HAP-1 (cell line): ENCODE data around the gene NFIA.

Source experiments
- DNase-seq, 2 experiments: peaks; one replicate each; pipeline ENCODE4 v3.0.0-alpha.2; 2016 to 2020; ENCODE audit warnings: low spot score in 2 of 2
- H3K27me3 ChIP-seq: fragments of 250-450 bp; sonication (Bioruptor Pico); 2 replicates; pipeline ENCODE4 v1.5.1; 2020; ENCODE audit warnings: low read depth, mild to moderate bottlenecking, moderate library complexity
- H3K36me3 ChIP-seq: fragments of 250-450 bp; sonication (Bioruptor Pico); replicated peaks from 2 replicates; pipeline ENCODE4 v1.5.1; 2020; ENCODE audit warnings: mild to moderate bottlenecking
- H3K4me1 ChIP-seq: fragments of 250-450 bp; sonication (Bioruptor Pico); 2 replicates; pipeline ENCODE4 v1.5.1; 2020; ENCODE audit warnings: mild to moderate bottlenecking
- H3K4me3 ChIP-seq: fragments of 250-450 bp; sonication (Bioruptor Pico); 2 replicates; pipeline ENCODE4 v1.5.1; 2020; ENCODE audit warnings: mild to moderate bottlenecking, moderate library complexity
- H3K9me3 ChIP-seq: fragments of 250-450 bp; sonication (Bioruptor Pico); 2 replicates; pipeline ENCODE4 v1.5.1; 2020; ENCODE audit warnings: mild to moderate bottlenecking, moderate library complexity
- in situ Hi-C: fragments of 300-500 bp; cut with MboI; formaldehyde crosslinking; loops from 3 replicates; pipeline ENCODE4 v1.14.3; 2020; ENCODE audit warnings: low sequenced_read_pairs, inconsistent platforms, mixed read lengths

Gene NFIA

DNA sequence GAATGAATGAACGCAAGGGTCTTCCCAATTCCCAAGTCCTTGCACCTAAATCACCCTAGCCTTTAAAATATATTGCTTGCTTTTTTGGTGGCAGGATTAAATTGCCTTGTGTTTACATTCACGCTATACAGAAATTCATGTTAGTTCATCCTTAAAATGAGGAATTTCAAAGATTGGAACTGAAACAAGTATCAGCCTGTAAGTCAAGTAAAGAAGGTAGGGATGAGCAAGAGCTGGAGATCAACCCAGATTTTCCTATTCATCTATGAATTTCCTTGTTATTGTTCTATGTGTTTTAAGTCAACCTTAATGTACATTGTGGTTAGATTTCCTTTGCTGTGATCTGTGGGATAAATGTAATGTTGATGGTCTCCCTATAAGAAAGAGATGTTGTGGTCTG, 248.2 kb downstream of the NFIA start:
- Histone ChIP-seq H3K4me3 (no peak overlapping the region), H3K4me1 (peaks cover 6% of the 10 kb centered on the region), H3K36me3 (no peaks in the 10 kb centered on the region), H3K27me3 (no peaks in the 10 kb centered on the region), H3K9me3 (no peaks in the 10 kb centered on the region)
- in situ Hi-C loops = loop anchor here (25.0 kb wide), 1 partner anchor 268 kb away; no protein-coding TSS in a partner anchor
- DNase-seq = no peak

DNA sequence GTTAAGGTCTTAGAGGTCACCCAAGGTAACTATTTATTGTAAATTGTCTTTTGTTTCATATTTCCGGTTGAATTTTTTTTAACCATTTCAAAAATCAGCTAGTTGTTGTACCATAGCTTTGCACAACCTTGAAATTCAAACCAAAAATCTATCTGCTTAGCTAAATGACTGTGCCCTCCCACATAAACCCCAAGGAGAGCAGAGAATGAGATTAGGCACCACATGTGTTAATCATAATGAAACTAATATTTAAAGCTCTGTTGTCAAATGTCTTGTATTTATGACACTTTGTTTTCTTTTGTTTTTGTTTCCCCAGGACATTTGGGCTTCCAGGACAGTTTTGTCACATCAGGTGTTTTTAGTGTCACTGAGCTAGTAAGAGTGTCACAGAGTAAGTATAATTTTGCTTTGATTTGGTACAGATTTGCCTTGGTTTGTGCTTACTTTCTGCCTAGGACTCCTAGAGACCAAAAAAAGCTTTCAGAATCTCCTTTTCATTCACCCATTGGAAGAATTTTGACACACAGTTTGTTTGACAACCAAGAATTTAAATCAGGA, 249.9 kb downstream of the NFIA start:
- in situ Hi-C loops = loop anchor here (25.0 kb wide), 1 partner anchor 270 kb away; no protein-coding TSS in a partner anchor
- no peaks in the 10 kb centered on the region for H3K36me3 ChIP-seq
- peaks cover 9% of the 10 kb centered on the region for H3K4me1 ChIP-seq
- H3K4me3 ChIP-seq = no peak overlapping the region
- no peak for DNase-seq
- no peaks in the 10 kb centered on the region for H3K9me3 ChIP-seq
- no peaks in the 10 kb centered on the region for H3K27me3 ChIP-seq

DNA sequence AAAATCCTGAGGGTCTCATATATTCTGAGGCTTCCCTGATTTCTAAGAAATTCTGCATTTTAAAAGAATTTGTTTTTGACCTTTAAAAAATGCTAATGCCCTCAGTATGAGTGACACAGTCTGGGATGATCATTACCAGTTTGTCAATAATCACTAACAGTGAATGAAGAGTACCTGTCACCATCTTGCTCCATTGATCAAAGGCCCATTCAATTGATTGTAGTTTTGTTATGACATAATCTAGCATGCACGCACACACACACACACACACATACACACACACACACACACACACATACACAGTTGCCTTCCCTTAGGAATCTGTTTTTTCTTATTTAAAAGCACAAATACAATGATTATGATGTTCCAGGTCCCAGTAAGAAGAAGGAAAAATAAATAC, 250.4 kb downstream of the NFIA start:
- Histone ChIP-seq H3K4me3 (no peak overlapping the region), H3K36me3 (no peaks in the 10 kb centered on the region), H3K27me3 (no peaks in the 10 kb centered on the region), H3K4me1 (peaks cover 15% of the 10 kb centered on the region), H3K9me3 (no peaks in the 10 kb centered on the region)
- in situ Hi-C loops = loop anchor here (25.0 kb wide), 1 partner anchor 270 kb away; no protein-coding TSS in a partner anchor
- DNase-seq = no peak

DNA sequence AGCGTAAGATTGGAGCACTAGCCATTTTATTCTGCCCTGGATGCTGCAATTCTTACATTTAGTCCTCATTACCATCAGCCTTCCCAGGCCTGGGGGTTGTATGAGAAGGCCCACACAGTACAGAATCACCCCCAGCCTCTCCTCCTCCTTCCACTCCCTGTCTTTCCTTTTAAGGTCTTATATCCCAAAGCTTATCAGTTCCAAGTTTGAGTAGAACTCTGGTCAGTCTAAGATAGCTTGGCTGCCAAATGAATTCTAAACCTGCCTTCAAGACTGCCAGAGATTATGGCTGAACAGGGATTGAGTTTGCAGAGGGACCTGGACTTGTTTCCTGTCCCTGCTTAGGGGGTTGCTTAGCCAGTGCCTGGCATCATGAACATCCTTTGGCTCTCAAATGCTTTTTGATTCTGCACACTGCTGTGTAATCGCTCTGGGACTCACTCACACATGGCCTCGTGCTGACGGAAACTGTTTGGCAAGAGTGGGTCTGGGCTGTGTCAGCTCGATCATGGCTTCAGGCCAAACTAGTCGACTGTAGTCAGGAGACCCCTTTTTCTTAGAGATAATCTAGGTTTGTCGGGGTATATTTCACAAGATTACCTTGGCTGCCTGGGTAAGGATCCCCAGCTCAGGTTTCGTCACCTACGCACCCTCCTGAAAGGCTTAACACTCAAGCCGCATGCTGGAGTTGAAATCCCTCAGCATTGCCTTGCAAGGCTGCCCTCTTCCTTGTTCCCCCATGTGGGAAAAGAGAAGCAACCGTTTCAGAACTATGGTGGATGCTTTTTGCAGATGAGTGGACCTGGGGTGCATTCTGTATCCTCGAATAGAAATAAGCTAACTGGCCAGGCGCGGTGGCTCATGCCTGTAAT, 252.6 kb downstream of the NFIA start:
- Histone ChIP-seq H3K4me3 (no peak overlapping the region), H3K9me3 (no peaks in the 10 kb centered on the region), H3K27me3 (no peaks in the 10 kb centered on the region), H3K36me3 (no peaks in the 10 kb centered on the region), H3K4me1 (peaks cover 30% of the 10 kb centered on the region)
- no peak for DNase-seq
- in situ Hi-C loops = loop anchor here (25.0 kb wide), 1 partner anchor 273 kb away; no protein-coding TSS in a partner anchor

DNA sequence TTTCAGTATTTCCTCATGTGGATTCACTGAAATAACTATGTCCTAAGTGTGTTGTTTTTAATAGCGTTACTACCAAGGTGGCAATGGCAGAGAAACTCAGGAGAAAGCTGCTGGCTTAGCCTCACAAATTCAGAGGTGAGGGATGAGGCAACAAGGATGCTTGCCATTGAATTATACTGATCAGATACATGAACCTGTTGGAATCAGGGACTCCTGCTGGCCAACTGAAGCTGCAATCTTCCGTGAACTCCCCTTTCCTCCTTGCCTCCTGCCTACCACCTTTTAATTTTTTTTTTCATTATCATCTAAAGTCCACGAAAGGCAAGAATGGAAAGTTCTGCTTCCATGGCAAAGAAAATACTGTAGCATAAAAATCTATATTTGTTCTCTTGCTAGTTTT, 254.7 kb downstream of the NFIA start:
- no peak overlapping the region for H3K4me3 ChIP-seq
- in situ Hi-C loops = loop anchor here (25.0 kb wide), 1 partner anchor 275 kb away; no protein-coding TSS in a partner anchor
- H3K27me3 ChIP-seq = no peaks in the 10 kb centered on the region
- H3K9me3 ChIP-seq = no peaks in the 10 kb centered on the region
- DNase-seq = no peak
- no peaks in the 10 kb centered on the region for H3K36me3 ChIP-seq
- H3K4me1 ChIP-seq = peaks cover 27% of the 10 kb centered on the region

DNA sequence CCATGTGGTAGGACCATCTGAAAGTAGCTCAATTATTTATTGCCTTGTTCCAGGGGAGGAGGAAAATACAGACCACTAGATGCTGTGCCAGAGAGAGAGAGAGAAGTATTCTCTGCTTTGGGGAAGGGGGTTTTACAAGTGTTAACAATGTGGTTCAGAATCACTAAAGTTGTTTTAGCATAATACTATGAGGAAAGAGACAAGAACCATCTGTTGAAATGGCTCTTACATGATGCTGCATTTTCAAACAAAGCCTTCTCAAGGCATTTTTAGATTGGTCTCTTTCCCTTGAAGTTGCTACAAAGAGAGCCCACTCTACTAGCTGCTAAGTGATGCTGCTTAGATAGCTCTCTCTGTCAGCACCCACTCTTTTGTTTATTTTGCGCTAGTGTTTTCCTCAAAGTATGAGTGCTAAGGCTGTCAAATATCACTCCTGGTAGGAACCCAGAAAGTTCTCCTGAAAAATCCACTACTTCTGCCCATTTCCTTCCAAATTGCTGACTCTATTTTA, 255.1 kb downstream of the NFIA start:
- H3K9me3 ChIP-seq = no peaks in the 10 kb centered on the region
- no peak for DNase-seq
- H3K36me3 ChIP-seq = no peaks in the 10 kb centered on the region
- H3K4me3 ChIP-seq = no peak overlapping the region
- in situ Hi-C loops = loop anchor here (25.0 kb wide), 1 partner anchor 275 kb away; no protein-coding TSS in a partner anchor
- H3K27me3 ChIP-seq = no peaks in the 10 kb centered on the region
- H3K4me1 ChIP-seq = peaks cover 24% of the 10 kb centered on the region

DNA sequence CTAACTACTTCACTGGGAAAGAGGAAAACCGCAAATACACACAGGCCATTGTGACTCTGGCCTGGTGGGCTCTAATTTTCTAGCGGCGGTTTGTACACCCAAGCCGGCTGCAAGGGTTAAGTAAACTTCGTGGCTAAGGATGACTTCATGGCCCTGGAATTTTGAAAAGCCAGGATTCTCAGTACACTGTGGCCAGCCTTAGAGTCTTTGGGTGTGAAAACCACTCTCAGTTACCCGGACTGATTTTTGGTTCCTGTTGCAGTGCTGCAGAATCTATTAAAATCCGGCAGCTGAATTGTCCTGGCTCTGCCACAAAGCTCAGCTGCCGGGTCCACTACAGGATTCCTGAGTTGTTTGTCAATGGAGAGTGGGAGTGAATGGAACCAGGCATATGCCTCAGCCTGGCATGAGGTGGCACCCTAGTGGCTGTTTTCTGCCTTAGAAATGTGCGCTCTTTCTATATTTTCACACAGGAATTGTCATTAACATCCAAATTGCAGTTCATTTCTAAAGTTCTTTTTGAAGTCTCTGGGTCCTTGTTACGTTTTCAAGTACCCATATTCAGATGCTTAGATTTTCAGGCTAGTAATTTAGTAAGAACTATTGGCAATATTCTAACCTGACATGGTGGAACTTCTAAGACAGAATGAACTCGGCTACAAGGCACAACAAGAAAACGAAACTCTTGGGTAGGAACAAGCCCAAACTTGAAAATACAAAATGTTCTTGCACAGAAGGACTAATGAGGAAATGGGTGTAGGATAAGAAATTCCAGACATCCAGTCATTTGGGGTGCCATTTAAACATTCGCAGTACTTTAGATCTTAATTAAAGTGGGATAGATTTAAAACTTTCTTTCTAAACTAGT, 255.9 kb downstream of the NFIA start:
- DNase-seq = peak; percentile 73 to 79

DNA sequence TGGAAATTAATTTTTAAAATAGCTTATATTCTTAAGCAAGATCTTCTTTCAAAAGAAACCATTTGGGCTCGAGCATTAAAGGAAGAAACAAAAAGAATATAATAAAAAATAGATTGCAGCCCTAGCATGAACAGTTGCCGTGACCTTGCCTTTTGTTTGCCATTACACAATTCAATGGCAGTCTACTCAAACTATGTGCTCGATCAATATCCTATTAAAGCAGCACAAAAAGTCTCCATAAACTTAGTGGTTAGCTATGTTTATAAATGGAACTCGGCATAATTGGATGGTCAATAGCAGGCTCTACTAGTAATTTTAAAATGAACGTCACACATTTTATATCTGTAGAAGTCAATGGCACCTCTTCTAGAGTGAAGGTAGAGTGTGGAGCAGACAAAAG, 256.5 kb downstream of the NFIA start:
- Histone ChIP-seq H3K9me3 (no peaks in the 10 kb centered on the region), H3K4me1 (peaks cover 37% of the 10 kb centered on the region), H3K36me3 (no peaks in the 10 kb centered on the region), H3K4me3 (no peak overlapping the region), H3K27me3 (no peaks in the 10 kb centered on the region)
- in situ Hi-C loops = loop anchor here (25.0 kb wide), 1 partner anchor 277 kb away; no protein-coding TSS in a partner anchor
- peak; percentile 68 to 97 for DNase-seq

More for the DNA sequence above, 255.9 kb downstream of the NFIA start:
- H3K4me3 ChIP-seq = peak overlapping the region; percentile 0; the same call in 1 of the 2 replicates
- in situ Hi-C loops = loop anchor here (25.0 kb wide), 1 partner anchor 276 kb away; no protein-coding TSS in a partner anchor
- peaks cover 30% of the 10 kb centered on the region for H3K4me1 ChIP-seq
- H3K27me3 ChIP-seq = no peaks in the 10 kb centered on the region
- no peaks in the 10 kb centered on the region for H3K36me3 ChIP-seq
- no peaks in the 10 kb centered on the region for H3K9me3 ChIP-seq

DNA sequence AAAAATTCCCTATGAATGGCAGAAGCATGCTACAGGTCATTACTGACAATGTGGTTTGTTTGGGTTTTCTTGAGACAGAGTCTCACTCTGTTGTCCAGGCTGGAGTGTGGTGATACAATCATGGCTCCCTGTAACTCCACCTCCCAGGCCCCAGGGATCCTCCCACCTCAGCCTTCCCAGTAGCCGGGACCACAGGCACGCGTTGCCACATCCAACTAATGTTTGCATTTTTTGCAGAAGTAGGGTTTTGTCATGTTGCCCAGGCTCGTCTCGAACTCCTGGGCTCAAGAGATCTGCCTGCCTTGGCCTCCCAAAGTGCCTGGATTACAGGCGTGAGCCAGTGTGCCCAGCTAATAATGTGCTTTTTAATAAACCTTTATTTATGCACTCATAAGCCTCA, 259.1 kb downstream of the NFIA start:
- H3K36me3 ChIP-seq = no peaks in the 10 kb centered on the region
- no peak for DNase-seq
- H3K9me3 ChIP-seq = no peaks in the 10 kb centered on the region
- H3K4me1 ChIP-seq = peaks cover 43% of the 10 kb centered on the region
- no peaks in the 10 kb centered on the region for H3K27me3 ChIP-seq
- in situ Hi-C loops = loop anchor here (25.0 kb wide), 1 partner anchor 279 kb away; no protein-coding TSS in a partner anchor
- H3K4me3 ChIP-seq = no peak overlapping the region

DNA sequence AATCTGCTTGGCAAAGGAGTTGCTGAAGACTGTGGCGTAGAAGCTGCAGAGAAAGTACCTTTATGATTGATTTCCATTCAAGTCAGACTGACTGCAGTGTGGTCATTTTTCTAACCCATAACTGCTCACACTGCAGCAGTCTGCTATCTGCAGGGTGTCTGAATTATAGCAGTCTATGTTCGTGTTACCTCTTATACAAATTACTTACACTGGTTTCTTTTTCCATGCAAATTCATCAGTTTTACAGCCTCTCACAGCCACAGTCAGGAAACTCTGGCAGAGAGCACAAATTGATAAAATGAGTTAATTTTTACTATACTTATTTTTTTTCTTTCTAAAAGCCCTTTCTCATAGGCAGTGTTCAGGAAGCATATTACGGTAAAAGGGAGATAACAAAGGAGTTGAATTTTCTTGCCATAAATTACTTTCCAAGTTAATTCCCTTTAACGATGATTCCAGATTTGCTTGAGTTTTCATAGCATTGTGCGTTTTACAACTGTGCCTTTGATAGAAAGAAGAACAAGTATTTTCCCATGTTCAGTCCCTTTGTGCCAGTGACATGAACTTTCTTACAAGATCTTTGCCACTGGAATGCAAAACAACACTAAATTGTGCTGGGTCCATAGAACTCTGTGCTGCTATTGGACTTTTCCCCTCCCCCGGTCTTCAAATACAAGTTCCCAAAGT, 261.5 kb downstream of the NFIA start:
- no peak overlapping the region for H3K4me3 ChIP-seq
- H3K36me3 ChIP-seq = no peaks in the 10 kb centered on the region
- no peaks in the 10 kb centered on the region for H3K27me3 ChIP-seq
- H3K4me1 ChIP-seq = peaks cover 27% of the 10 kb centered on the region
- H3K9me3 ChIP-seq = no peaks in the 10 kb centered on the region
- peak; percentile 39 to 84 for DNase-seq
- in situ Hi-C loops = loop anchor here (25.0 kb wide), 1 partner anchor 282 kb away; no protein-coding TSS in a partner anchor

DNA sequence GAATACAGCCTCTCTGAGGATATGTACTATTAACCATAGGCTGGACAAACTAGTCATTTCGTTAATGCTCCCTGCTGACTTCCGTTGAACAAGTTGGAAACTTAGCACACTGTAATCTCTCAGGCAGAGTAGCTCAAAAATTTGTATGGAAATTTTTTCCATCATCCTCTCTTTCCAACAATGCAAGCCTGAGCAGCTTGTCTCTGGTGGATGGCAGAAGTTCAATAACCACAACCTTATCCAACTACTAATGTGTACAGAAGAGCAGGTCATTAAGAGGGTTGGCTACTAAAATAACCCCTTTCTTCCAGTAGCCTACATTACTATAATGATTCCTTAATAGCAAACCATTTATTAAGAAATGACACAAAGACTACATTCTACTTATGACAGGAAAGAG, 262.3 kb downstream of the NFIA start:
- Histone ChIP-seq H3K4me3 (no peak overlapping the region), H3K4me1 (peaks cover 20% of the 10 kb centered on the region), H3K36me3 (no peaks in the 10 kb centered on the region), H3K9me3 (no peaks in the 10 kb centered on the region), H3K27me3 (no peaks in the 10 kb centered on the region)
- in situ Hi-C loops = loop anchor here (25.0 kb wide), 1 partner anchor 282 kb away; no protein-coding TSS in a partner anchor
- no peak for DNase-seq

DNA sequence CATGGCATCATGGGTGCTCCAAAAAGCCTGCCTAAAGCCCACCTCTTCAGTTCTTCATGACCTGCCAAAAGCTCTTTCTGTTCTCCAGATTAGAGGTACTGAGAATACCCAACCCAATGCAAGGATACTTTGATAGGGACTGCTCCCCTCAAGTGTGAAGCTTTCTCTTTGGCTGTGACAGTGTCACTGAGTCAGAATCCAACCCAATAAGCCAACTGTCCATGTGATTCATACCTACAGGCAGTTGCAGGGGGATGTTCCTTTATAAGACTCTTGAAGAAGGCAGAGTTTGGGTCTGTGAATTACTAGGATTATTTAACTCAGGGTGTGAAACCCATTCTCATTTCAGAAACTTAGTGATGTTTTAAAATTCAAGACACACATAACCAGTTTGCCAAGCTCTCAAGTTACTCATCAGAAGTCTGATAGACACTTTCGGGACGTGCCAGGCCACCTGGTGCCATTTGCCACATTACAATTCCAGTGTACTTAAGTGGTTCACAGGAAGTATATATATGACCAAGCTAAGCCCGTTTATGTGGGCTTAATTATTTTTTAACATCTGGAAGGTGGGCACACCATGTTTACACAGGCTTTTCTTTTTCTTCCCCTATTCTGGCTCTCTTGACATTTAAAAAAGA, 265.8 kb downstream of the NFIA start:
- no peaks in the 10 kb centered on the region for H3K27me3 ChIP-seq
- peaks cover 20% of the 10 kb centered on the region for H3K4me1 ChIP-seq
- in situ Hi-C loops = loop anchor here (25.0 kb wide), 1 partner anchor 286 kb away; no protein-coding TSS in a partner anchor
- H3K4me3 ChIP-seq = no peak overlapping the region
- H3K9me3 ChIP-seq = no peaks in the 10 kb centered on the region
- no peaks in the 10 kb centered on the region for H3K36me3 ChIP-seq
- DNase-seq = no peak
